SU-DHL-6 (cell line): Measurements from ENCODE around the gene SDCCAG8.

ENCODE experiments used
- CTCF ChIP-seq: fragments of 200-600 bp; sonication (generic); IDR thresholded peaks from one replicate; pipeline ENCODE4 v1.5.1; 2017; ENCODE audit warnings: antibody characterized with exemption, mild to moderate bottlenecking, low read length, moderate library complexity; ENCODE audit not compliant: insufficient read depth, poor library complexity, severe bottlenecking
- EZH2phosphoT487 ChIP-seq: fragments of 200-600 bp; sonication (generic), shearing (Covaris generic); conservative IDR thresholded peaks from 2 replicates; pipeline ENCODE4 v1.6.1; 2018; ENCODE audit warnings: mild to moderate bottlenecking, antibody characterized with exemption, low read length, moderate library complexity, mixed read lengths

DNA sequence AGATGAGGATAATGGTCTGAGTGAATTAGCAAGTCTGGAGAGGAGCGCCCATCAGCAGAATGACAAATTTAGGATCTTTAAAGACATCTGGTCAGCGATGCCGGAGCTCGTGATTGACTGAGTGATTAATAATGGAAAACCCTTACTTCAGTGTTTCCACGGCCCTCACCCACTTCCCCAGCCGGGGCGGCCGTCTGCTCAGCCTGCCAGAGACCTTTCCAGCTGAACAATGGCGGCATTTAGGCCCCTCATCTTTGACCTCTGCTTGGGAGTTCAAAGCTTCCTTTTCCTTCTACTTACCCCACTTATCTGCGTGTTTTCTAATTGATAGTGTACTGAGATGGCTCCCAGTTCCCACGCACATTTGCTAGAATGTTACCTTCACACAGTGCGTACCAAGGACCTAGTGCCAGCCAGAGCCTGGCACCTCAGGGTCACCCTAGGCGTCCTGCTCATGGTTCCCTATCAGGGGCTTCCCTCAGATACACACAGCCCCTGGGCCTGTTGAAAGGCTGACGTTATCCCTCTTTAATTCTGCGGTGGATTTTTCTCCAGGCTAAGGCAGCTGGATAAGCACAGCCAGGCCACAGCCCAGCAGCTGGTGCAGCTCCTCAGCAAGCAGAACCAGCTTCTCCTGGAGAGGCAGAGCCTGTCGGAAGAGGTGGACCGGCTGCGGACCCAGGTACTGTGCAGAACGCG, 232.8 kb downstream of the SDCCAG8 start:
- TF ChIP-seq CTCF (no peak), EZH2phosphoT487 (no peak)
